GM21360 (cell line): ENCODE measurements around the gene FUCA2.

Experiments
- ATAC-seq: cut with Tn5 transposase; IDR thresholded peaks from one replicate; pipeline ENCODE4 v1.9.1; 2021; ENCODE audit warnings: mild to moderate bottlenecking, moderate library complexity; ENCODE audit not compliant: unreplicated experiment

FUCA2 gene, protein sequence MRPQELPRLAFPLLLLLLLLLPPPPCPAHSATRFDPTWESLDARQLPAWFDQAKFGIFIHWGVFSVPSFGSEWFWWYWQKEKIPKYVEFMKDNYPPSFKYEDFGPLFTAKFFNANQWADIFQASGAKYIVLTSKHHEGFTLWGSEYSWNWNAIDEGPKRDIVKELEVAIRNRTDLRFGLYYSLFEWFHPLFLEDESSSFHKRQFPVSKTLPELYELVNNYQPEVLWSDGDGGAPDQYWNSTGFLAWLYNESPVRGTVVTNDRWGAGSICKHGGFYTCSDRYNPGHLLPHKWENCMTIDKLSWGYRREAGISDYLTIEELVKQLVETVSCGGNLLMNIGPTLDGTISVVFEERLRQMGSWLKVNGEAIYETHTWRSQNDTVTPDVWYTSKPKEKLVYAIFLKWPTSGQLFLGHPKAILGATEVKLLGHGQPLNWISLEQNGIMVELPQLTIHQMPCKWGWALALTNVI

DNA sequence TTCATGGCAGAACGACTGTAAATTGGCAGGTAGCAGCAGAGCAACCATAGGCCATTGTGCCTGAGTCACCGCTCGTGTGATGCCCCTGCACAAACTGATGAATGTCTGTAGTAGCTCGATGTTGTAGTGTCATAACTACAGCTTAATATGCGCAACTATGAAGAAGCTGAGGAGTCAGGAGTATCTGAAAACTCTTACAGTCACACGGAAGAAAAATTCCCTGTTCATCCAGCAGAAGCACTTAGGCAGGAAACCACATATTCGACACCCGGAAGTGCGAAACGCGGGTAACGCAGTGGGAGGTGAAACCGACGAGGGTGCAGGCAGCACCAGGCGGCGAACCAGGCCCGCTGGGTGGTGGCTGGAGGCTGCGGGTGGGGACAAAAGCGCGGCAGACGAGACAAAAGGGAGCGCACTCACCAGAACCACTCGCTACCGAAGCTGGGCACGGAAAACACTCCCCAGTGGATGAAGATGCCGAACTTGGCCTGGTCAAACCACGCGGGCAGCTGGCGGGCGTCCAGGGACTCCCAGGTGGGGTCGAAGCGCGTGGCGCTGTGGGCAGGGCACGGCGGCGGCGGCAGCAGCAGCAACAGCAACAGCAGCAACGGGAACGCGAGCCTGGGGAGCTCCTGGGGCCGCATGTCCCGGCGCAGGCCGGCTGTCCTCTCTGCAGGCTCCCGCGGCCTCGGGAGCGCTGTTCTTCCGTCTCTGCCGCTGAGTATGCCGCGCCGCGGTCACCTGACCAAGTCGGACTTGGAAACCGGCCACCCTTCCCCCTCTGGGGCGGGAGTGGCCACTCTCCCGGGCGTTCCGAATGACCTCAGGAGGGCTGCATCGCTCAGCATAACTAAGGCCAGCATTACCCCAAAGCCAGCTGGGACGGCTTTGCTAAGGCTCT, at the start of gene FUCA2:
FUCA2 (minus strand) TSS at position 730 of the 901 bp plus-strand sequence; CDS start at position 644, 86 bp downstream.
- peak; percentile 44 for ATAC-seq

DNA sequence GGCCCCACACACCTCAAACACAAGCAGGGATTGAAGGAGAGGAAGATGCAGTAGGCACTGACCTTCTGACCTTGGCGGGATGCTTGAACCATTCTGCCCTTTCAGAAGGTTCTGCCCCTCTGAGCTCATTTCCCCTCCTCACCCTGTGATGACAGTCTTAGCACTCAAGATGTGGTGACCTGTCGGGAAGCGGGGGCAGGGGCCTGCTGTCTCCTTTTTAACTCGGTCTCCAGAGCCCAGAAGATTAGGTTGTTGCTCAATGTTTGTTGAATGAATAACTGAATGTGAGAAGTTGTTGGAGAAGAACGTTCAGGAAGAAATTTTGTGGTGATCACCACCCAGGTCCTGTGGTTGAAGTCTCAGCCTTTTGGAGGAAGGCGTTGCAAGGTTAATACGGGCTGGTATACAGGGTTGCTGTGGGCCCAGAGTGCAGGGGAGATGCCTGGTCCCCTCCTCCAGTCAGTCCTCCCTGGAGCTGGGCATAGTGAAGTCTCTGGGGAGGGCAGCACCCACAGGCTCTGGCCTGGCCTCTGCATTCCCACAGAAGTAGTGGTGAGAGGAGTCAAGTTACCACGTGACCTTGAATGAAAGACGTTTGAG, 49.7 kb upstream of the FUCA2 start:
- ATAC-seq, result no peak

DNA sequence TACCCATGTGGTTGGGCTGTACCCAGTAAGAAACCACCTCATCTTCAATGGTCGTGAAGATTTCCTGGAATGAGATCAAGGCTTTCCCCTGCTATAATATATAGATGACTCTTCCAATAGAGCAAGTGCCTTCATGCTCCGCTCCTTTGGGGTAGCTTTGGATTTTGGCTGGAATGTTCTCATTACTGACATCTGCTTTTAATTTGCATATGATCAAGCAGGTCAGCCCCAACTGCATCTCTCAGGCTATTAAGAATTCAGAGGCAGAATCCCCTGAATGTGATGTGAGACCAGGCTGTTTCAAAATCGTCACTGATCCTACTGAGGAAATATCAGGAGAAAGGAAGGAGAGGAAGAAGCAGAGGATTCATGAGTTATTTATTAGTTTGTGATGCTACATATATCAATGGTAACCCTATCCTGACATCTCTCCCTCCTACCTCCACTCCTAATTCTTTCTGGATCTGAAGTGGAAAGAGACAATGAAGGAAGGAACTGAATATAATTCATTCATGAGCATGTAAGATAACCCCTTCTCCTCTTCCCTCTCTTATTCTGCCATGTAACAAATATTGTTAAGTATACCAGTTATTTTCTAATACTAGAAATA, 47.6 kb upstream of the FUCA2 start:
- no peak for ATAC-seq

DNA sequence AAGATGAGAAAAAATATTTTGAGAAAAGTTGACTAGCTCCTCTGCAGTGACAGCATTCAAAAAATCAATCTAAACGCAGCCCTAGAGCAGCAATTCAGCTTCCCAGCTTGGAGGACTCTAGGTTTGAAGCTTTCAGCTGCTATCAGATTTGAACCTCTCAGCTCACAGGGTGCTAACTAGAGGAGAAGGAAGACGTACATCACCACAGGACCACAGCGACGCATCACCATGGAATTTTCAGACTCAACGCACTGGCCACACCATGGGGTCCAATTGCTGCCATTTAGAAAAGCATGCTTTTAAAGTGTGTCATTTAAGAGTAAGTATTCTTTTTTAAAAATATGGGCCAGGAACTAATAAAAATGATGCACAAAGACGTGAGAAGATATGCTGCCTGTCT, 45.0 kb upstream of the FUCA2 start:
- ATAC-seq, result no peak

DNA sequence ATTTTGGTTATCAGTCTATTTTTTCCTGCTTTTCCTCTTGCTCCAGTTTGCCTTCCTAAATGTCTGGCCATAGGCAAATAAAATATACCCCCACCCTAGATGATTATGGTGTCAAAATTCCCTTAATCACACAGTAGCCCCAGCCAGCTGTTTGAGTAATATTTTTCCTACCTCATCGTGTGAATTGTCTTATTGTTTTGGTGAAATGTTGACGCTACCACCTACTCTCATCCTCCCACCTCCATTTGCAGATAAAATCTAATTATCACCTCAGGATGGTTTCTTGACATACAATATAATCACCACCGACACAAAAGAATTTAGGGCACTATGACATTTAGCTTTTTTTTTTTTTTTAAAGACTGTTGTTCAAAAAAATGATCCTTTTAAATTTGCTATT, 44.1 kb upstream of the FUCA2 start:
- ATAC-seq, result no peak

DNA sequence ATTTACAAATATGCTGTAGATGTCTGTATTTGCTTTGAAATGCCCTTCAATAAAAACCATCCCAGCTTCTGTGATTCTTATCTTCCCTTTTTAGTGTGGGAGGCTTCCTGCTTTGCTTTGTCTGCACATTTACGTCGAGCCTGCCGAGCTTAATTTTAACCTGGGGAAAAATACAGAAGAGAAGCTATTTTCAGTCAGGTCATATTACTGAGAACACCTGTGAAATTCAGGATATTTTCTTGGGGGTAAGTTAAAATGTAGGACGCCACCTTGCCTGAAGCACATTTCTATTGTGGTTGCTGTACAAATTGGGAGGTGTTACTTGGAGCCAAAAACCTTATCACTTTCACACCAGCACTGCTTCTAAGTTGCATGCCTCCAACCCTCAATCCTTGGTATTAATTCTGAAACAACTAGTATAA, 43.6 kb upstream of the FUCA2 start:
- no peak for ATAC-seq

DNA sequence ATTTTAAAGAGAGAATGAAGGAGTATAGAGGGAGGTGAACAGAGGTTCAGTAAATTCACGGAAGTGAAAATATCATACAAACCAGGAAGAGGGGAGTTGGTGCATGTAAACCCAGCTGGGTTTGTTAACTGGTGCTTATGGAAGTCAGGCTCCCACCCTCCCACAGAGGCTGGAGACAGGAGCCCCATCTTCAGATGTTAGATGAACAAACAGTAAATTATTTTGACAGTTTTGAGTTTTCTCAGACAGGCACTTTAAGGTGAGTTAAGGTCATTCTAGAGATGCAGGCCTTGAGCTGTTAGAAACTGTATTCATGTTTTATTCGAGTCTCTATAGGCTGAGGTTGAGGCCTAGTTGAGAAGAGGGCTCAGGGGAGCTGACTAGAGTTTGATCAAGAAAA, 41.8 kb upstream of the FUCA2 start:
- no peak for ATAC-seq

DNA sequence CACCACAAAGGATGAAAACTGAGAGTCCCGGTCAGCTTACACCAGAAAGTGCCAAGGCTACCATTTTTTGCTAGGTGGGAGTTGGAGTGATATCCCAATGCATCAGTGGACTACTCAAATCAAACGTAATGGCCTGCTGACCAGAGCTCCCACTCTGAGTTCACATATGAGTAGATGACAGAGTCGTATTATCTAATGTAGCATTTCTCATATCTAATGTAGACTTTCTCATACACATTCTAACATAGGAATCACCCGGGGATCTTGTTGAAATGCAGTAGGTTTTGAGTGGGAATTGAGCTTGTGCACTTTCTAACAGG, 38.4 kb upstream of the FUCA2 start:
- ATAC-seq, result peak; percentile 30

DNA sequence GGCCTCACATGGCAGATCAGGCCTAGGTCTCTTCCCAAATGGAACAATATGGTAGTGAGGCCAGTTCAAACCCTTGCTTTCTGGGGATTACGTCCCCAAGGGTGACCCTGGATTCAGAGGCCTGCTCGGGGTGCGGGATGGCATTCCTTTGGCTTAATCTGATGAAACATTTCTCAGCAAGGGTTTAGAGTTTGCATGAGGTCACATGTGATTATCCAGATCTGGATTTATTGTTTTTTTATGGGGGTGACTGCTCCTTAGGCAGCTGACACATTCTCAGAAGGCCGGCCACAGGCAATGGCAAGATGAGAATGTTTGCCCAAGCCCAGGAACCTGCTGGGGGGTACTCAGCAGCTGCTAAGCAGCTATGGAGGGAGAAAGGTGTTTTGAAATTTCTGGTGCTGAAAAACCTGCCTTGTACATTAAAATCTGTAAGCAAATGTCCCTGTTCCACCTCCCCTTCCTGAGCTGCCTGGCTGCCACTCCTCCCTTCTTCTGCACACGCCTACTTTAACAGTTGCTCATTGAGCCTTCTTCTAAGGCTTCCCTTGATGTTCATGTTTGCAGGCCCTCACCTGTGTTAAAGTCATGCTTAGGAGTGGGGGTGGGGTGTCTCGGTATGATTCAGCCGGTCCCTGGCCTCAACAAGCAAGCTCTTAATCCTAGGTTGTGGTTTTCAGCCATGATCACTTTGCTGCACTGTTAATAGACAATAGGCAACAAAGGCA, 37.9 kb upstream of the FUCA2 start:
- ATAC-seq, result peak; percentile 91

DNA sequence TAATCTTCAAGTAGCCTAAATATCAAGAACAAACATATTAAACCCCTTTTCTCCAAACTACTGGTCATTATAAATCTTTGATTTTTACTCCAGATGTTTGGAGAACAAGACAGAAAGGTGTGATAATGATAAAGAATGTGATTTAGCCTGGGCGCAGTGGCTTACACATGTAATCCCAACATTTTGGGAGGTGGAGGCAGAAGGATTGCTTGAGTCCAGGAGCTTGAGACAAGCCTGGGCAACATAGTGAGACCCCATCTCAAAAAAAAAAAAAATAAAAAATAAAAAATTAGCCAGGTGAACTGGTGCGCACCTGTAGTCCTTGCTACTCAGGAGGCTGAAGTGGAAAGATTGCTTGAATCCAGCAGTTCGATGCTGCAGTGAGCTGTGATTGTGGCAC, 35.1 kb upstream of the FUCA2 start:
- ATAC-seq, result no peak

DNA sequence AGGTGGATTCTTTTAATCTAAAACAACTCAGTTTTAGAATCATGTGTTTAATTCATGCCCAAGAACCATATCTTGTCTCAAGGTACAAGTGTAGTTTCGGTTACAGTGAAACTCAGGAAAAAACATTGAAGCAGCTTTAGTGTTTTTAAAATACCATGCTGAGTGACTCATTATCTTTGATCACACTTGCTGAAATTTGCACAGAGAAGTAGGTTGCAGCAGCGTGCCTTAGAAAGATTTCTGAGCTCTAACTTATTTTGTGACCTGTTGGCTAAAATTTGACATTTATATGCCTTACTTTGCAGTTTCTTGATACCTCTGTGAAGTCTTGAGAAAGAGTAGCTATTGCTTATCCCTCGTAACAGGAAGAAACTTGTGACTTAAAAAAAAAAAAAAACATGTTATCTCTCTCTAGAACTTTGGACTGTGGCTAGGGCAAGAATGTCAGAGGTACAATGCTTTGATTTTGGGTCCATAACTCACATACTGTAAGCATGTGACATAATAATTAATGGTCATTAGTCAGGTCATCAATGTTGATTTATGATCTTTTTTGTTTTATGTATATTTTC, 34.5 kb upstream of the FUCA2 start:
- no peak for ATAC-seq

DNA sequence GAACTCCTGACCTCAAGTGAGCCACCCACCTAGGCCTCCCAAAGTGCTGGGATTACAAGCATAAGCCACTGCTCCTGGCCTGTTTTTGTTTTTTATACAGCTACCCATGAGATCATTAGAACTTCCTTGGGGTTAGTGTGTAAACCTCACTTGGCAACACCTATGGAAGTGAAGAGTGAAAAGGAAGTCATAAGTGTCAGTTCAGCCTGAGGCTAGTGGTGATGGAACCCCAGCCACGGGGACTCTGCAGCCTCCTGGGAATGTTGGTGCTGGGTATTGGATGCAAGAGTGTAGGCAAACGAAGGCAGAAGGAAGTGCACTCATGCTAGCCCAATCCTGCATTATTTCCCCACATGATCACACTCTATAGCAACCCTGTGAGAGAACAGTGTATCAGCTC, 33.6 kb upstream of the FUCA2 start:
- ATAC-seq, result no peak

DNA sequence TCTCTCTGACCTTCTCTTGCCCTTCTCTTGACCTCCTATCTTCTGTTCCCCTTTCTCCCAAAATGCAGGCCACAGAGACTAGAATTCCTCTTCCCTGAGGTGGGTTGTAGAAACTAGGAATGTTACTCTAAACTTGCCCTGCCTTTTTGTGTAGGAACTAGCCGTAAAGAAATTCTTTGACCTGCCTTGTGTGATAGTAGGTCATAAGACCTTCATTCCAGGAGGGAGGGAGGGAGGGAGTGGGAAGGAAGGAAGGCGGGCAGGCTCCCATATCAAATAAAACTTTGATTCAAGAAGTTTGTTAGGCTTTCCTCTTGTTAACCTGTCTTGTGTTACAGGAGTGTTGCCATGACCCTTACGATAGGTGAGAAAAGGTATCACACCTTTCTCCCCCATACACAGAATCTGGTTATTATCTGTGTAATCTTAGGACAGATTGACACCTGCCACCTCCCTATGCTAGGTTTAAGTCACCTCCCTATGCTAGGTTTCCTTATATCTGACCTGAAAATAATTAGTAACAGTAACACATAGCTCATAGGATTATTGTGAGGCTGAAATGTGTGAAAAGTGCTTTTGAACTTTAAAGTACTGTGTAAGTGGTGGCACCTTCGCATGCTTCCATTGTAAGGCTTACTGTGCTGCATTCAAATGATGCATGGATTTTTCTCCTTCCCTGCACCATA, 32.6 kb upstream of the FUCA2 start:
- no peak for ATAC-seq

DNA sequence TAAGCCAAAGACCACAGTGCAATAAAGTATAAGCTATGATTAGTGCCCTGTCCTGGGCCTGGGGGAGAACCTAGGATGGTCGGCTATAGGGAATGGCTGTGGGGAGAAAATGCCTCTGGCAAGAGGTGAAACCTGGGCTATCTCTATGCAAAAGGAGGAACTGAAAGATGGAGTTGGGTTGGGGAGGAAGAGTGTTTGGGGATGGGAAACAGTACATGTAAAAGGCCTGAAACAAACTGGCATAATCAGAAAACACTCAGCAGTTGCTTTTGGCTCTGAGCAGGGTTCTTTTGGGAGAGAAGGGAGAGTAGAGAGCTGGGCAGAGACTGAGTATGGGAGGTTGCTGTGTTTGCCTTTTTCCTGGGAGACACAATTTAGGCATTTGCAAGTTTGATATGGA, 31.9 kb upstream of the FUCA2 start:
- no peak for ATAC-seq

DNA sequence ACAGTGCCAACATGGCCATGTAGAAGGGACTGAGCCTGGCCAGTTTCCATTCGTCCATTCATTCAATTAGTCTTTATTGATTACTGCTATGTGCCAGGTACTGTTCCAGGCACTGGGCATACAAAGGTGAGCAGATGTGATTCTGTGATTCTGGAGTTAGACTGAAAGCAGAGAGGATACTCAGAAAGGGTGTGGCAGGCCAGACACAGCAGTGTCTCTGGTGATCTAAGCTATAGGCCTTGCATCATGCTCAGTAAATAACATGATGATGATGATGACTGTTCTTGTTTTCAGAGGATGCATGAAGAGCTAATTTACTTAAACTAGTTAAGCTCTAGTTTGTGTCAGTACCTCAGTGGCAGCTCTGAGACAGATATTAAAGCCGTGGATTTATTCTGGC, 31.4 kb upstream of the FUCA2 start:
- no peak for ATAC-seq

DNA sequence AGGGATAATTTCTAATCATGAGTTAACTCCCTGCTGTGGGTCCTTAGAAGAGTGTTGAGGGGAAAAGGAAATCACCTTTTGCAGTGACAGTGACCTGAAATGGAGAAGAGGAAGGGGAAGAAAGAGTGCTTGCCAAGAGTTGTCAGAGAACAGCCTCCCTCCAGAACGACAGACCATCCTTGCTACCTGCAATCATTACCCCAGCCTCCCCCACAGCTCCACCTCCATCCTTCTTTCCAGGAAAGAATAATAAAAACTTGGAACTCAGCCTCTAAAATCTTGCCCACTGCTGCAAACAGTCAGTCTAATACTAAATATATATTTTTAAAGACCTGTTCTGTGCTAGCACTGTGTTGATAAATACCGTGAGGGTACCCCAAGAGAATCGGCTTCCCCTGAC, 28.7 kb upstream of the FUCA2 start:
- no peak for ATAC-seq

DNA sequence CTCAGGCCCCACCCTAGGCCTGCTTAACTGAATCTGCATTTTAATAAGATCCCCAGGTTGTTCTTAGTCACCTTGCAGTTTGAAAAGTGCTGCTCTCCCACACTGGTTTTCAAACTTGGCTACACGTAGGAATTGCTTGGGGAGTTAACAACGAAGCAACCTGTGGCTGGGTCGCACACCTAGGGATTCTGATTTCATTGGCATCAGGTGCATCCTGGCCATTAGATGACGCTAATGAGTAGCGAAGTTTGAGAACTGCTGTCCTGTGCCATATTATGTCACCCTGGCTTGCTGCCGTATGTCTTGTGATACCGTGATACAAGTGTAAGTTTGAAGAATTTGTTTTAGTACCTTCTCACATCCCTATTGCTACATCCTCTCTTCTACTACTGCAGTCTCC, 28.2 kb upstream of the FUCA2 start:
- ATAC-seq, result no peak

DNA sequence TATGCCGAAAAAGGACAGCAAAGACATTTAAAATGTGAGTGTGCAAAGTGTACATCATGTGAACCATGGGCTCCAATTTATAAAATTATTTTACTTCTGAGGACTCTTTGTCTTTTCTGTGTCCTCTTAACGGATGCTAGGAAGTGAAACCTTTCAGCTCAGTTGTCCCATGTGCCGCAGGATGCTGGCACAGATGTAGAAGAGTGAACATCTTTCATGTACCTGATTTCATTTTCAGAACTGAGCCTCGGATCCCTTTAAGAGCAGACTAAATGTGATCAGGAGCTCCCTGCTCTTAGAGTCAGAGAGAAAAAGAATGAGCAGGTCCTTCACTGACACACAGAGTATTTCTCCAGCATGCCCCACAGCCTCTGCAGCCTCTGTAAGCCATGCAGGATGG, 27.6 kb upstream of the FUCA2 start:
- ATAC-seq, result no peak

DNA sequence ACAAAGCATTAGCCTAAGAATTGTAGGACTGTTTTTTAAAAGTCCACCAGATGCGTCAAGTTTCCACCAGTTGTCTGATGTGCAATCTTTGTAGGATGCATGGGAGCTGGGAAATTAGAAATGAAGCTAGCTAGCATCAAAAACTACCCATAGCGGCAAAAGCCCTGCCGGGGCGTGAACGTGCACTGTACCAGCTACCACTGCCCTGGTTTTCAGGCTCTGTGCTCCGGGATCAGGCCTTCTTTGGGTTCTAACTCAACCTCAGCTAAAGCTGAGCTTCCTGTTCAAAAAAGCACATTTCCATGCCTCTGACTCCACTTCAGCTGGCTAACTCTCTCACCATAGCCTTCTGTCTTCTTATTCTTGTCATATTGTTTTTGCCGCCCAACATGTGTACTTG, 26.9 kb upstream of the FUCA2 start:
- ATAC-seq, result no peak
